Coronary artery (tissue), 2 donors: ENCODE data around the gene FAM83B.
"Not testable (repeated sequence)": the region's sequence is repeated elsewhere in the genome, so short reads cannot be mapped to it uniquely, and the experiment has no call there.

Experiments used
- DNase-seq: peaks from one replicate; pipeline ENCODE4 v3.0.0-alpha.2; 2017; ENCODE audit warnings: low spot score
- H3K27ac ChIP-seq, 2 donors: fragments of 200-600 bp; sonication (generic); one replicate each; pipeline ENCODE4 v1.5.1; 2016 to 2019
- H3K4me3 ChIP-seq: fragments of 200-600 bp; sonication (generic); 2 replicates; pipeline ENCODE4 v1.5.1; 2016; ENCODE audit warnings: mild to moderate bottlenecking, moderate library complexity
- CTCF ChIP-seq: fragments of 200-600 bp; sonication (generic); IDR thresholded peaks from one replicate; pipeline ENCODE4 v1.5.1; 2019; ENCODE audit warnings: antibody characterized with exemption

The FAM83B gene

GRCh38 chr6:54935739-54936138 lies 89.2 kb downstream of the FAM83B start:
- Histone ChIP-seq H3K27ac (no peak overlapping the region), H3K4me3 (no peak overlapping the region)
- DNase-seq: no peak
- TF ChIP-seq CTCF: no peak

- no peak for DNase-seq
- Histone ChIP-seq H3K4me3 (no peak overlapping the region), H3K27ac (no peak overlapping the region)
- TF ChIP-seq CTCF: no peak
These were observed 90.8 kb downstream of the FAM83B start for GRCh38 chr6:54937371-54937770.

- TF ChIP-seq CTCF: no peak
- DNase-seq: no peak
- no peak overlapping the region for H3K27ac ChIP-seq
- no peak overlapping the region for H3K4me3 ChIP-seq
These were observed 111.1 kb downstream of the FAM83B start for GRCh38 chr6:54957698-54958097.

GRCh38 chr6:54958446-54958845 lies 111.9 kb downstream of the FAM83B start:
- Histone ChIP-seq H3K27ac (no peak overlapping the region), H3K4me3 (no peak overlapping the region)
- no peak for TF ChIP-seq CTCF
- no peak for DNase-seq

GRCh38 chr6:54959820-54960219 lies 113.2 kb downstream of the FAM83B start:
- no peak for DNase-seq
- TF ChIP-seq CTCF: no peak
- Histone ChIP-seq H3K27ac (no peak overlapping the region), H3K4me3 (no peak overlapping the region)

GRCh38 chr6:54961372-54961771 lies 114.8 kb downstream of the FAM83B start:
- not testable (repeated sequence) for H3K4me3 ChIP-seq, H3K27ac ChIP-seq, DNase-seq

GRCh38 chr6:54970337-54970736 lies 123.8 kb downstream of the FAM83B start:
- H3K27ac ChIP-seq: no peak overlapping the region
- H3K4me3 ChIP-seq: no peak overlapping the region
- no peak for TF ChIP-seq CTCF
- no peak for DNase-seq

- no peak for DNase-seq
- Histone ChIP-seq H3K4me3 (no peak overlapping the region), H3K27ac (no peak overlapping the region)
- TF ChIP-seq CTCF: no peak
These were observed 125.3 kb downstream of the FAM83B start for GRCh38 chr6:54971825-54972224.

- not testable (repeated sequence) for H3K4me3 ChIP-seq, DNase-seq, H3K27ac ChIP-seq
These were observed 132.6 kb downstream of the FAM83B start for GRCh38 chr6:54979161-54979560.
